Smooth muscle cell (in vitro differentiated cells): ENCODE data around the gene ADARB2. TPM values are rescaled to one million over a fixed set of nuclear protein-coding genes. Genes with fewer than 3 reads are reported as not detected.

Source experiments
- DNase-seq: peaks from one replicate; lab custom pipeline; 2025; ENCODE audit not compliant: unreplicated experiment; lab: John Stamatoyannopoulos, UW
- H2AFZ ChIP-seq: fragments of 200-600 bp; sonication (generic); 2 replicates; pipeline ENCODE4 v1.6.0; 2016; ENCODE audit warnings: antibody characterized with exemption, low read depth, mild to moderate bottlenecking
- H3F3A ChIP-seq: fragments of 200-600 bp; sonication (generic); 2 replicates; pipeline ENCODE4 v1.6.0; 2017; ENCODE audit warnings: antibody characterized with exemption, low read depth
- H3K27ac ChIP-seq: fragments of 200-600 bp; sonication (generic); 2 replicates; pipeline ENCODE4 v1.5.1; 2016; ENCODE audit warnings: low read depth, mild to moderate bottlenecking
- H3K27me3 ChIP-seq: fragments of 200-600 bp; sonication (generic); 2 replicates; pipeline ENCODE4 v1.6.1; 2016; ENCODE audit warnings: low read depth, mild to moderate bottlenecking
- H3K36me3 ChIP-seq: fragments of 200-600 bp; sonication (generic); 2 replicates; pipeline ENCODE4 v1.5.1; 2016; ENCODE audit warnings: low read depth
- H3K4me1 ChIP-seq: fragments of 200-600 bp; sonication (generic); 2 replicates; pipeline ENCODE4 v1.5.1; 2016; ENCODE audit warnings: low read depth
- H3K4me2 ChIP-seq: fragments of 200-600 bp; sonication (generic); 2 replicates; pipeline ENCODE4 v1.6.0; 2016; ENCODE audit warnings: mild to moderate bottlenecking
- H3K4me3 ChIP-seq: fragments of 200-600 bp; sonication (generic); 2 replicates; pipeline ENCODE4 v1.5.1; 2016; ENCODE audit warnings: mild to moderate bottlenecking
- H3K79me2 ChIP-seq: fragments of 200-600 bp; sonication (generic); 2 replicates; pipeline ENCODE4 v1.6.0; 2016; ENCODE audit warnings: low read depth, mild to moderate bottlenecking
- H3K9ac ChIP-seq: fragments of 200-600 bp; sonication (generic); 2 replicates; pipeline ENCODE4 v1.6.0; 2016; ENCODE audit warnings: low read depth
- H3K9me3 ChIP-seq: fragments of 200-600 bp; sonication (generic); replicated peaks from 2 replicates; pipeline ENCODE4 v1.5.1; 2016; ENCODE audit warnings: low read depth
- H4K20me1 ChIP-seq: fragments of 200-600 bp; sonication (generic); 2 replicates; pipeline ENCODE4 v1.6.0; 2016; ENCODE audit warnings: low read depth
- WGBS: methylation state at CpG from one replicate; pipeline ENCODE4 v1.1.7; 2016; ENCODE audit warnings: low lambda C conversion rate; 5-methylcytosine and 5-hydroxymethylcytosine counted together
- polyA plus RNA-seq: library from polyadenylated mRNA; unstranded; fragments of >200 nt; fragmentation: Nextera tagmentation; extraction: Ambion mirVana; gene quantifications from 2 replicates; pipeline ENCODE4 v1.2.1, GENCODE V29; 2016
- total RNA-seq: library from RNA; depleted of rRNA; stranded (reverse); fragments of >200 nt; gene quantifications from 2 replicates; pipeline ENCODE4 v1.2.3, GENCODE V29; 2014
- TF ChIP-seq, protein P1 (sequence below): fragments of 200-600 bp; sonication (generic); IDR thresholded peaks from 2 replicates; pipeline ENCODE4 v1.5.1; 2017; ENCODE audit warnings: borderline replicate concordance, mild to moderate bottlenecking, antibody characterized with exemption; ENCODE audit not compliant: insufficient read depth, poor library complexity, severe bottlenecking

Gene ADARB2
- total and polyA plus RNA-seq, 2 experiments from 2014 or later = 0.13 to 0.39 TPM

DNA sequence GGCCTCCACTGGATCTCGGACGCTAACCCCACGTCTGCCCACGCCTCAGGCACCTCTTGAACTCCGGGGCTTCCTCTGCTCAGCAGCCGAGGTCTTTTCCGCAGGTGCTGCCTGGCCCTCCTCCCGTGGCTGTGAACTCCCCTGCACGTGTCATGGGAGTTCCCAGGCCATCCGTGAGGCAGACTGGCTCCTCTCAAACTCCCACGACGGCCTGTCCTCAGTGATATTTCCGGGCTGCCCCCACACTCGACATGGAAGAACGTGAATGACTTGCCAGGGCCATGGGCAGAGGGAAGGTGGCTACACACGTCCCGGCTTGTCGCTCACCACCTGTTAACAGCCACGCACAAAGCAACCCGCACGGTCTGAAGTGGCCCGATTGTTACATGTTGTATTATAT lies 110.9 kb downstream of the ADARB2 start:
- H3K79me2 ChIP-seq = no peaks in the 10 kb centered on the region
- no peak overlapping the region for H3K27ac ChIP-seq
- H3K4me1 ChIP-seq = peaks cover 7% of the 10 kb centered on the region
- no peak overlapping the region for H3K4me2 ChIP-seq
- TF ChIP-seq, protein P1, sequence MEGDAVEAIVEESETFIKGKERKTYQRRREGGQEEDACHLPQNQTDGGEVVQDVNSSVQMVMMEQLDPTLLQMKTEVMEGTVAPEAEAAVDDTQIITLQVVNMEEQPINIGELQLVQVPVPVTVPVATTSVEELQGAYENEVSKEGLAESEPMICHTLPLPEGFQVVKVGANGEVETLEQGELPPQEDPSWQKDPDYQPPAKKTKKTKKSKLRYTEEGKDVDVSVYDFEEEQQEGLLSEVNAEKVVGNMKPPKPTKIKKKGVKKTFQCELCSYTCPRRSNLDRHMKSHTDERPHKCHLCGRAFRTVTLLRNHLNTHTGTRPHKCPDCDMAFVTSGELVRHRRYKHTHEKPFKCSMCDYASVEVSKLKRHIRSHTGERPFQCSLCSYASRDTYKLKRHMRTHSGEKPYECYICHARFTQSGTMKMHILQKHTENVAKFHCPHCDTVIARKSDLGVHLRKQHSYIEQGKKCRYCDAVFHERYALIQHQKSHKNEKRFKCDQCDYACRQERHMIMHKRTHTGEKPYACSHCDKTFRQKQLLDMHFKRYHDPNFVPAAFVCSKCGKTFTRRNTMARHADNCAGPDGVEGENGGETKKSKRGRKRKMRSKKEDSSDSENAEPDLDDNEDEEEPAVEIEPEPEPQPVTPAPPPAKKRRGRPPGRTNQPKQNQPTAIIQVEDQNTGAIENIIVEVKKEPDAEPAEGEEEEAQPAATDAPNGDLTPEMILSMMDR = no peak
- H4K20me1 ChIP-seq = no peaks in the 10 kb centered on the region
- no peak overlapping the region for H2AFZ ChIP-seq
- DNase-seq = no peak
- H3F3A ChIP-seq = no peaks in the 10 kb centered on the region
- H3K27me3 ChIP-seq = no peaks in the 10 kb centered on the region
- no peak overlapping the region for H3K4me3 ChIP-seq
- 91% methylated on average over 22 of the region's 22 CpGs for WGBS
- no peaks in the 10 kb centered on the region for H3K9me3 ChIP-seq
- H3K36me3 ChIP-seq = no peaks in the 10 kb centered on the region
- H3K9ac ChIP-seq = no peak overlapping the region

DNA sequence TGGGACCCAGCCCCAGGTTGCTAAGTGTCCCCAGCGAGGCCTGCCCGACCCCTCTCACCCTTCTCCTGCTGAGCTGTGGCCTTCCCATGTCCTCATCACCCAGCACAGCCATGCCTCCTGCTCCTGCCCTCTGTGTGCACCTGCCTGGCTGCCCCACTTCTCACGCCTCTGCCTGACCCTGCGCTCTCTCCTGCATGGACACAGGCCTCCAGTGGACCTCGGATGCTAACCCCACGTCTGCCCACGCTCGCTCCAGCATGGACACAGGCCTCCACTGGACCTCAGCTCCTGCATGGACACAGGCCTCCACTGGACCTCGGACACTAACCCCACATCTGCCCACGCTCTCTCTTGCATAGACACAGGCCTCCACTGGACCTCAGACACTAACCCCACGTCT lies 111.6 kb downstream of the ADARB2 start:
- TF ChIP-seq, protein P1 = no peak
- H3K4me2 ChIP-seq = no peak overlapping the region
- H3K27me3 ChIP-seq = no peaks in the 10 kb centered on the region
- H2AFZ ChIP-seq = no peak overlapping the region
- no peak overlapping the region for H3K27ac ChIP-seq
- H3F3A ChIP-seq = no peaks in the 10 kb centered on the region
- DNase-seq = no peak
- 94% methylated on average over 10 of the region's 11 CpGs for WGBS
- peaks cover 7% of the 10 kb centered on the region for H3K4me1 ChIP-seq
- H3K4me3 ChIP-seq = no peak overlapping the region
- H3K36me3 ChIP-seq = no peaks in the 10 kb centered on the region
- H4K20me1 ChIP-seq = no peaks in the 10 kb centered on the region
- no peak overlapping the region for H3K9ac ChIP-seq
- no peaks in the 10 kb centered on the region for H3K9me3 ChIP-seq
- H3K79me2 ChIP-seq = no peaks in the 10 kb centered on the region

DNA sequence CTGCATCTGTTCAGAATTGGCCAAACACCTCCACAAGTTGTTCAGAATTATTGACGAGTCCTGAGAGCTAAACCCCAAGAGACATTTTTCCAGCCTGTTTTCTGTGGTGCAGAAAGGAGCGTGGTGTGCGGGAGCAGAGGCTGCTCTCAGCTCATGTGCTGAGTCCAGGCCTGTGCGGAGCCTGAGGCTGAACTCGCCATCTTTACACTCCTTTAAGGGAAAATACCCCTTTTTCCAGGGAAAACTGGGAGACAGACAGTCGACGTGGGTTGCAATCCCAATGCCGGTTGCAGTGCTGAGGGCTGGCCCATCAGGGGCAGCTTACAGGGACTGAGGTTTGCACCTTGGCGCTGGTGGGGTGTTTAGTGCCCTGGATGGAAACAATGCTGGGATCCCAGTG lies 112.2 kb downstream of the ADARB2 start:
- H3K4me1 ChIP-seq = peaks cover 6% of the 10 kb centered on the region
- no peak overlapping the region for H3K9ac ChIP-seq
- 90% methylated on average over 9 of the region's 9 CpGs for WGBS
- no peak overlapping the region for H3K27ac ChIP-seq
- no peak for DNase-seq
- no peaks in the 10 kb centered on the region for H3F3A ChIP-seq
- H3K9me3 ChIP-seq = no peaks in the 10 kb centered on the region
- TF ChIP-seq, protein P1 = no peak
- no peak overlapping the region for H2AFZ ChIP-seq
- H4K20me1 ChIP-seq = no peaks in the 10 kb centered on the region
- no peak overlapping the region for H3K4me3 ChIP-seq
- H3K79me2 ChIP-seq = no peaks in the 10 kb centered on the region
- no peaks in the 10 kb centered on the region for H3K36me3 ChIP-seq
- no peak overlapping the region for H3K4me2 ChIP-seq
- no peaks in the 10 kb centered on the region for H3K27me3 ChIP-seq

DNA sequence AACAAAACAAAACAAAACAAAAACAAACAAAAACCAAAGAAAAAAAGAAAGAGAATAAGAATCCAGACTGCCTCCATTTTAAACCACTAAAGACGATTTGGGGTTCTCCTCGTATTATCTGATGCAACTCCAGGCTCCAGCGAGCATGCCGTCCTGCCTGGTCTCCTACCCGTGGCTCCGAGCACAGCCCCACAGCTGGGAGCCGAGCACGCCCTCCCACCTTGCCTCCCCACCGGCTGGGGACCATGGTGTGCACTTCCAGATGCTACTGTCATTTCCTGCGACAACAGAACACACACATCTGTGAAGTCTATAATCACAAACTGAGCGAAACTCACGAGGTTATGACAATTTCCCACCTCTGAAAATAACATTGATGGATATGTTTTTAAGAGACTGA lies 113.1 kb downstream of the ADARB2 start:
- TF ChIP-seq, protein P1 = no peak
- no peaks in the 10 kb centered on the region for H3K36me3 ChIP-seq
- no peaks in the 10 kb centered on the region for H4K20me1 ChIP-seq
- H2AFZ ChIP-seq = no peak overlapping the region
- H3K4me1 ChIP-seq = no peaks in the 10 kb centered on the region
- no peak overlapping the region for H3K4me3 ChIP-seq
- no peak overlapping the region for H3K9ac ChIP-seq
- H3K9me3 ChIP-seq = no peaks in the 10 kb centered on the region
- no peaks in the 10 kb centered on the region for H3F3A ChIP-seq
- H3K4me2 ChIP-seq = no peak overlapping the region
- H3K27me3 ChIP-seq = no peaks in the 10 kb centered on the region
- no peak overlapping the region for H3K27ac ChIP-seq
- no peaks in the 10 kb centered on the region for H3K79me2 ChIP-seq
- no peak for DNase-seq
- 86% methylated on average over 12 of the region's 12 CpGs for WGBS
